BLaER1 (cell line): ENCODE results near the gene MAP10.
"Not testable (repeated sequence)": the region's sequence is repeated elsewhere in the genome, so short reads cannot be mapped to it uniquely, and the experiment has no call there.

Experiments
- H3K27ac ChIP-seq: shearing (Covaris generic); formaldehyde crosslinking; 2 replicates; pipeline ENCODE4 v1.8.1; 2022
- H3K27me3 ChIP-seq: shearing (Covaris generic); formaldehyde crosslinking; 2 replicates; pipeline ENCODE4 v1.8.1; 2022
- H3K36me3 ChIP-seq: shearing (Covaris generic); formaldehyde crosslinking; 2 replicates; pipeline ENCODE4 v1.8.1; 2022
- H3K4me1 ChIP-seq: shearing (Covaris generic); formaldehyde crosslinking; 2 replicates; pipeline ENCODE4 v1.8.1; 2022
- H3K4me2 ChIP-seq: shearing (Covaris generic); formaldehyde crosslinking; 2 replicates; pipeline ENCODE4 v1.8.1; 2022
- H3K4me3 ChIP-seq: shearing (Covaris generic); formaldehyde crosslinking; 2 replicates; pipeline ENCODE4 v1.8.1; 2022
- H3K9ac ChIP-seq: shearing (Covaris generic); formaldehyde crosslinking; 2 replicates; pipeline ENCODE4 v1.8.1; 2022
- H3K9me3 ChIP-seq: shearing (Covaris generic); formaldehyde crosslinking; 2 replicates; pipeline ENCODE4 v1.8.1; 2022
- H4K20me1 ChIP-seq: shearing (Covaris generic); formaldehyde crosslinking; 2 replicates; pipeline ENCODE4 v1.8.1; 2022
- Cebpa-rat ChIP-seq: shearing (Covaris generic); IDR thresholded peaks from 2 replicates; pipeline ENCODE4 v1.8.1; 2022

The MAP10 gene

DNA sequence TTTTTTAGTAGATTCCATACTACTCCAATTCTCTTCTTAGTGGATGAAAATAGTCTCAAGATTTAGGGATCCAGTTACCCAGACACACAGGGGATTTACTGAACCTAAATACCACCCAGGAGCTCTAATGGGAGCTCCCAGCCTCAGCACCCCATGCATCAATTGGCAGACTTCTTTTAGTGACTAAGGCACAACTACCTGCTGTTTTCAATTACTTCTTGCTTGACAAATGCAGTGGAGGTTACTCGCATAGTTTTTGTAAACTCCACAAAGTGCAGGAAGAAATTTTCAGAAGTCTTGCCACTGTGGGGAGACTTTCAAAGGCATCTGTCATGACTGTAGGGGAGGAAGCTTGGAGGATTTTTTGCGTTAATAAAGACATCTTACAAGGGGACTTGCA, 35.5 kb upstream of the MAP10 start:
- Histone ChIP-seq H3K27me3 (no peaks in the 10 kb centered on the region), H4K20me1 (no peaks in the 10 kb centered on the region), H3K36me3 (no peaks in the 10 kb centered on the region), H3K4me2 (no peak overlapping the region), H3K4me3 (no peak overlapping the region), H3K9me3 (peaks cover 4% of the 10 kb centered on the region), H3K4me1 (peaks cover 13% of the 10 kb centered on the region; the same call in 1 of the 2 replicates), H3K9ac (no peak overlapping the region), H3K27ac (no peak overlapping the region)
- no peak for TF ChIP-seq Cebpa-rat

- H3K9ac ChIP-seq, result no peak overlapping the region
Measured at GRCh38 chr1:232773752-232774151, 31.5 kb upstream of the MAP10 start.

GRCh38 chr1:232776526-232777106, 28.6 kb upstream of the MAP10 start:
- Histone ChIP-seq H3K9ac (no peak overlapping the region), H3K9me3 (no peaks in the 10 kb centered on the region), H3K27ac (no peak overlapping the region), H3K36me3 (no peaks in the 10 kb centered on the region), H3K4me3 (no peak overlapping the region), H3K4me1 (no peaks in the 10 kb centered on the region), H4K20me1 (no peaks in the 10 kb centered on the region), H3K27me3 (no peaks in the 10 kb centered on the region), H3K4me2 (no peak overlapping the region)
- TF ChIP-seq Cebpa-rat, result no peak

More at GRCh38 chr1:232773752-232774151, 31.5 kb upstream of the MAP10 start:
- no peaks in the 10 kb centered on the region for H3K9me3 ChIP-seq
- no peak overlapping the region for H3K4me2 ChIP-seq
- H3K27me3 ChIP-seq, result no peaks in the 10 kb centered on the region
- no peaks in the 10 kb centered on the region for H3K36me3 ChIP-seq
- no peak for TF ChIP-seq Cebpa-rat
- H3K4me1 ChIP-seq, result no peaks in the 10 kb centered on the region
- no peak overlapping the region for H3K4me3 ChIP-seq
- H3K27ac ChIP-seq, result no peak overlapping the region
- no peaks in the 10 kb centered on the region for H4K20me1 ChIP-seq

DNA sequence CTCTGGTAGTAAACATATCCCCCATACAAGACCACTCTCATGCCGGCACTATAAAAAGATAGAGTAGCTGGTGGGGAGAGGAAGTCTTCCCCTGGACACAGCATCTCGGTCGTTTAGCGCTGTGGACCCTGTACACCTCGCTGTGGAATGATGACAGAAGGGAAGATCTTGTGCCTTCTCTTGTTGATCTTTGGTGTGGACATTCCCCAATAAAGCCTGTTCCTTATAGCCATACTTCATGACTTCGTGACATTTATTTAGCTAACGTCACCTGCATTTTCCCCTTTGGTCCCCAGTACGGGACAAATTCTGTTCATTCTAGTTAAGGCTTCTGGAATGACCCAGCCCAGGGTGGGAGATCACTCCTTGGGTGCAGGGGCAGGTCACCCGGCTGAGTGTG, 24.9 kb upstream of the MAP10 start:
- H3K9me3 ChIP-seq, result no peaks in the 10 kb centered on the region
- H3K27ac ChIP-seq, result no peak overlapping the region
- H4K20me1 ChIP-seq, result no peaks in the 10 kb centered on the region
- 0 out of 2 replicates have a peak, but pooled peaks cover 4% of the 10 kb centered on the region for H3K4me1 ChIP-seq
- H3K9ac ChIP-seq, result no peak overlapping the region
- H3K4me2 ChIP-seq, result no peak overlapping the region
- TF ChIP-seq Cebpa-rat, result no peak
- no peaks in the 10 kb centered on the region for H3K27me3 ChIP-seq
- no peak overlapping the region for H3K4me3 ChIP-seq
- no peaks in the 10 kb centered on the region for H3K36me3 ChIP-seq

GRCh38 chr1:232784794-232785193, 20.4 kb upstream of the MAP10 start:
- no peak for TF ChIP-seq Cebpa-rat
- no peaks in the 10 kb centered on the region for H3K27me3 ChIP-seq
- no peak overlapping the region for H3K9ac ChIP-seq
- H3K36me3 ChIP-seq, result no peaks in the 10 kb centered on the region
- 0 out of 2 replicates have a peak, but pooled peaks cover 4% of the 10 kb centered on the region for H3K4me1 ChIP-seq
- no peaks in the 10 kb centered on the region for H3K9me3 ChIP-seq
- no peak overlapping the region for H3K4me2 ChIP-seq
- no peak overlapping the region for H3K4me3 ChIP-seq
- no peaks in the 10 kb centered on the region for H4K20me1 ChIP-seq
- H3K27ac ChIP-seq, result no peak overlapping the region

DNA sequence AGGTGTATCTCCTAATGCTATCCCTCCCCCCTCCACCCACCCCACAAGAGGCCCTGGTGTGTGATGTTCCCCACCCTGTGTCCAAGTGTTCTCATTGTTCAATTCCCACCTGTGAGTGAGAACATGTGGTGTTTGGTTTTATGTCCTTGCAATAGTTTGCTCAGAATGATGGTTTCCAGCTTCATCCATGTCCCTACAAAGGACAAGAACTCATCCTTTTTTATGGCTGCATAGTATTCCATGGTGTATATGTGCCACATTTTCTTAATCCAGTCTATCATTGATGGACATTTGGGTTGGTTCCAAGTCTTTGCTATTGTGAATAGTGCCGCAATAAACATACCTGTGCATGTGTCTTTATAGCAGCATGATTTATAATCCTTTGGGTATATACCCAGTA, 19.6 kb upstream of the MAP10 start:
- not testable (repeated sequence) for H3K36me3 ChIP-seq, H3K9me3 ChIP-seq, H4K20me1 ChIP-seq, H3K9ac ChIP-seq, H3K4me2 ChIP-seq, H3K4me3 ChIP-seq, H3K27me3 ChIP-seq, H3K4me1 ChIP-seq, H3K27ac ChIP-seq

GRCh38 chr1:232786845-232787455, 18.3 kb upstream of the MAP10 start:
- H4K20me1 ChIP-seq, result no peaks in the 10 kb centered on the region
- no peak for TF ChIP-seq Cebpa-rat
- 0 out of 2 replicates have a peak, but pooled peaks cover 4% of the 10 kb centered on the region for H3K4me1 ChIP-seq
- no peak overlapping the region for H3K4me2 ChIP-seq
- no peaks in the 10 kb centered on the region for H3K27me3 ChIP-seq
- H3K36me3 ChIP-seq, result no peaks in the 10 kb centered on the region
- H3K27ac ChIP-seq, result no peak overlapping the region
- H3K4me3 ChIP-seq, result no peak overlapping the region
- H3K9me3 ChIP-seq, result no peaks in the 10 kb centered on the region
- no peak overlapping the region for H3K9ac ChIP-seq

DNA sequence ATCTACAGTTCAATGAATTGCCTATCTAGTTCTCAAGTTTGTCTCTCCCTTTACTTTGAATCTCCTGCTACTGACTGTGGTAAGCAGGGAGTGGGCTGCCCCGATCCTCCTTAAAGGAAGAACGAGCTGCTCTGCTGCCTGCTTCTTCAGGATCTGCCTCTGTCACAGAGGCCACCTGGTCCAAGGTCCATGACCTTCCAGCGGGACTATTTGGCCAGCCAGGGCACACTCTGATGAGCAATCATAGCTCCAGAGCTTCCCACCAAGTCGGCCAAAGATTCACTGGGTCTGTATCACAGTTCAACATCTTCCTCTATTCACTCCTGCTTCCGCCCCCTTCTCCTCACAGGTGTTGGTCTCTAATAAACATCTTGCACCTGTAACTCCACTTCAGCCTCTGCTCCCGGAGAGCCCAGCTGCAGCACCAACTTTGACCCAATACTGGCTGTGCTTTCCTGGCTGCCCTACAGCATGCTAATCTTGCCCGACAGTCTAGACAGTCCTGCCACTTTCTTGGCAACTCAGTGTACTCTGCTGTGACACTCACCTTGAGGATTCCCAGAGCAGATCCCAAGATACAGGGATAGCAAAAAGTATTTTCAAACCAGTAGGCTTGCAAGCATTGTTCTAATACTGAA, 16.9 kb upstream of the MAP10 start:
- Histone ChIP-seq H3K36me3 (no peaks in the 10 kb centered on the region), H4K20me1 (no peaks in the 10 kb centered on the region), H3K9me3 (no peaks in the 10 kb centered on the region), H3K27ac (no peak overlapping the region), H3K4me1 (peaks cover 9% of the 10 kb centered on the region; the same call in 1 of the 2 replicates), H3K27me3 (no peaks in the 10 kb centered on the region), H3K4me2 (no peak overlapping the region), H3K4me3 (no peak overlapping the region), H3K9ac (no peak overlapping the region)
- no peak for TF ChIP-seq Cebpa-rat

DNA sequence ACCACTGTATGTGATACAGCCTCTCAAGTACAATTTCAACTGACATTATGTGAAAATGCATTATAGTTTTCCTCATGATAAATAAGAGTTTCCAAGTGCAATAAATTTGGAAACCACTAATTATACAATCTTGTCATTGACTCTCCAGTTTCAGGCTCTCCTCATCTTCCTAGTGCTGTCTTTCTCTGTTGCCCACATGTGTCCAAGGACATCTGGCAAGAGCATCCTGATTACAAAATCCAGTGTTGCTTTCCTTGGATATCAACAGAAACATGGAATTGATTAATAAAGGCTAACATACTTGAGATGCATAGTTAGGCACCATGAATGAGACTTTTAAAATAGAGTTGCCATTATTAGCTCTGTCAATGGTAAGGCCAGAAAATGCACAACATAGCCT, 15.6 kb upstream of the MAP10 start:
- H3K27ac ChIP-seq, result no peak overlapping the region
- H3K4me3 ChIP-seq, result no peak overlapping the region

GRCh38 chr1:232792949-232793348, 12.3 kb upstream of the MAP10 start:
- Histone ChIP-seq H3K4me2 (no peak overlapping the region), H3K27me3 (no peaks in the 10 kb centered on the region), H3K9me3 (no peaks in the 10 kb centered on the region), H3K9ac (no peak overlapping the region), H3K4me1 (peaks cover 27% of the 10 kb centered on the region), H3K27ac (no peak overlapping the region), H3K36me3 (no peaks in the 10 kb centered on the region), H4K20me1 (no peaks in the 10 kb centered on the region), H3K4me3 (no peak overlapping the region)
- TF ChIP-seq Cebpa-rat, result no peak

More for the DNA sequence above, 15.6 kb upstream of the MAP10 start:
- no peaks in the 10 kb centered on the region for H3K36me3 ChIP-seq
- TF ChIP-seq Cebpa-rat, result no peak
- H3K9me3 ChIP-seq, result no peaks in the 10 kb centered on the region
- peaks cover 13% of the 10 kb centered on the region for H3K4me1 ChIP-seq
- no peaks in the 10 kb centered on the region for H4K20me1 ChIP-seq
- no peak overlapping the region for H3K9ac ChIP-seq
- H3K4me2 ChIP-seq, result no peak overlapping the region
- H3K27me3 ChIP-seq, result no peaks in the 10 kb centered on the region
